Activated CD4-positive, alpha-beta T cell treated with anti-CD3 and anti-CD28 coated beads, Interleukin-2, Interleukin-6, amounts not matched to agents 100 ng/mL and 50 ng/mL, durations not matched to agents 16 hours and 8 hours (primary cell): ENCODE results near the gene MYO1E.
"Not testable (repeated sequence)": the region's sequence is repeated elsewhere in the genome, so short reads cannot be mapped to it uniquely, and the experiment has no call there.

Source experiments
- DNase-seq: peaks from one replicate; pipeline ENCODE4 v3.0.0-alpha.2; 2020

The MYO1E gene

GRCh38 chr15:59180945-59181600, 191.6 kb downstream of the MYO1E start:
- no peak for DNase-seq

GRCh38 chr15:59179717-59180116, 193.0 kb downstream of the MYO1E start:
- no peak for DNase-seq

GRCh38 chr15:59178151-59178695, 194.4 kb downstream of the MYO1E start:
- DNase-seq: no peak

- DNase-seq: no peak
Observed at GRCh38 chr15:59177317-59177660, 195.4 kb downstream of the MYO1E start.

GRCh38 chr15:59176653-59177316, 195.9 kb downstream of the MYO1E start:
- no peak for DNase-seq

GRCh38 chr15:59174835-59175831, 197.5 kb downstream of the MYO1E start:
- peak; percentile 52 for DNase-seq

- no peak for DNase-seq
Observed at GRCh38 chr15:59174151-59174834, 198.4 kb downstream of the MYO1E start.

GRCh38 chr15:59173194-59173593, 199.5 kb downstream of the MYO1E start:
- no peak for DNase-seq

GRCh38 chr15:59172289-59172901, 200.3 kb downstream of the MYO1E start:
- DNase-seq: no peak

GRCh38 chr15:59171067-59171397, 201.6 kb downstream of the MYO1E start:
- DNase-seq: no peak

GRCh38 chr15:59170295-59171066, 202.2 kb downstream of the MYO1E start:
- DNase-seq: no peak

- DNase-seq: no peak
Observed at GRCh38 chr15:59169251-59169708, 203.4 kb downstream of the MYO1E start.

- DNase-seq: no peak
Observed at GRCh38 chr15:59168536-59168935, 204.1 kb downstream of the MYO1E start.

GRCh38 chr15:59166601-59167265, 205.9 kb downstream of the MYO1E start:
- no peak for DNase-seq

- no peak for DNase-seq
Observed at GRCh38 chr15:59166166-59166565, 206.5 kb downstream of the MYO1E start.

GRCh38 chr15:59165726-59166125, 206.9 kb downstream of the MYO1E start:
- DNase-seq: no peak

- not testable (repeated sequence) for DNase-seq
Observed at GRCh38 chr15:59162080-59162479, 210.6 kb downstream of the MYO1E start.

GRCh38 chr15:59160880-59161593, 211.6 kb downstream of the MYO1E start:
- DNase-seq: peak; percentile 39

- no peak for DNase-seq
Observed at GRCh38 chr15:59159210-59159609, 213.5 kb downstream of the MYO1E start.

- no peak for DNase-seq
Observed at GRCh38 chr15:59158701-59159034, 214.0 kb downstream of the MYO1E start.
